Stimulated activated CD4-positive, alpha-beta T cell treated with anti-CD3 and anti-CD28 coated beads, Interleukin-15, amount 100 ng/mL, for 1 hour (primary cell): ENCODE measurements around the gene SNX5.

Experiments
- DNase-seq, 2 donors: peaks; one replicate each; pipeline ENCODE4 v3.0.0-alpha.2; 2020; ENCODE audit warnings: low read depth in 1 of 2, low spot score in 1 of 2

The SNX5 gene

GRCh38 chr20:17941087-17941825, 27.3 kb downstream of the SNX5 start:
- DNase-seq, result no peak

GRCh38 chr20:17940224-17940971, 28.2 kb downstream of the SNX5 start:
- no peak for DNase-seq

GRCh38 chr20:17939622-17940223, 28.9 kb downstream of the SNX5 start:
- DNase-seq, result no peak

- peak; percentile 11 to 21 for DNase-seq
Observed at GRCh38 chr20:17938871-17939619, 29.5 kb downstream of the SNX5 start.

GRCh38 chr20:17936761-17937732, 31.5 kb downstream of the SNX5 start:
- DNase-seq, result no peak

- no peak for DNase-seq
Observed at GRCh38 chr20:17936286-17936760, 32.3 kb downstream of the SNX5 start.

GRCh38 chr20:17935761-17936160, 32.8 kb downstream of the SNX5 start:
- DNase-seq, result no peak

- DNase-seq, result no peak
Observed at GRCh38 chr20:17935186-17935585, 33.4 kb downstream of the SNX5 start.

- DNase-seq, result no peak
Observed at GRCh38 chr20:17934141-17934862, 34.3 kb downstream of the SNX5 start.

- no peak for DNase-seq
Observed at GRCh38 chr20:17933711-17934110, 34.9 kb downstream of the SNX5 start.

- DNase-seq, result no peak
Observed at GRCh38 chr20:17933121-17933520, 35.5 kb downstream of the SNX5 start.

- no peak for DNase-seq
Observed at GRCh38 chr20:17932396-17932795, 36.2 kb downstream of the SNX5 start.

- DNase-seq, result no peak
Observed at GRCh38 chr20:17931513-17931912, 37.1 kb downstream of the SNX5 start.

GRCh38 chr20:17928633-17929311, 39.8 kb downstream of the SNX5 start:
- no peak for DNase-seq

GRCh38 chr20:17928211-17928611, 40.4 kb downstream of the SNX5 start:
- DNase-seq, result no peak

GRCh38 chr20:17925940-17926300, 42.7 kb downstream of the SNX5 start:
- DNase-seq, result no peak

GRCh38 chr20:17925141-17925939, 43.3 kb downstream of the SNX5 start:
- no peak for DNase-seq

GRCh38 chr20:17921774-17922173, 46.8 kb downstream of the SNX5 start:
- DNase-seq, result no peak
